HepG2 (cell line): ENCODE measurements around the gene ELF1.

Experiments
- ARNT2 ChIP-seq: sonication (generic); formaldehyde crosslinking; IDR thresholded peaks from 2 replicates; pipeline ENCODE4 v1.8.0; 2022; ENCODE audit warnings: mild to moderate bottlenecking, low read depth, missing genetic modification reagents, moderate library complexity
- CHD2 ChIP-seq: IDR thresholded peaks from 2 replicates; pipeline ENCODE4 v1.6.1; 2011; ENCODE audit warnings: low read depth, low read length, improper control_type of control experiment
- EZH2 ChIP-seq: conservative IDR thresholded peaks from 2 replicates; pipeline ENCODE4 v1.6.1; 2012; ENCODE audit warnings: mild to moderate bottlenecking, low read depth, low read length, moderate library complexity
- MXI1 ChIP-seq: IDR thresholded peaks from 3 replicates; pipeline ENCODE4 v1.6.1; 2012; ENCODE audit warnings: low read depth, low read length, inconsistent platforms, borderline replicate concordance
- NCOR1 ChIP-seq: fragments of 200-600 bp; sonication (generic); IDR thresholded peaks from 2 replicates; pipeline ENCODE4 v1.7.0; 2017; ENCODE audit warnings: antibody characterized with exemption, low read length, borderline replicate concordance
- RAD21 ChIP-seq: fragments of 450-650 bp; formaldehyde crosslinking; IDR thresholded peaks from 2 replicates; pipeline ENCODE4 v1.5.0; 2020; ENCODE audit warnings: mild to moderate bottlenecking
- SOX13 ChIP-seq, 3 experiments: fragments of 450-650 bp in 1 of 3; sonication (generic) in 1 of 3; formaldehyde crosslinking in 1 of 3; IDR thresholded peaks in 2 of 3; conservative IDR thresholded peaks in 1 of 3; 2 replicates each; pipeline versions ENCODE4 v1.5.0 to v1.6.1; 2016 to 2020; ENCODE audit warnings: antibody characterized with exemption in 1 of 3, mild to moderate bottlenecking in 1 of 3, missing compliant biosample characterization in 1 of 3, missing genetic modification reagents in 1 of 3, moderate library complexity in 1 of 3
- TBL1XR1 ChIP-seq: fragments of 150-350 bp; IDR thresholded peaks from 2 replicates; pipeline ENCODE4 v1.6.1; 2014; ENCODE audit warnings: borderline replicate concordance, low read length; ENCODE audit not compliant: partially characterized antibody
- TCF12 ChIP-seq, 2 experiments: fragments of 450-650 bp in 1 of 2; sonication (generic) in 1 of 2; formaldehyde crosslinking in 1 of 2; IDR thresholded peaks; 2 replicates each; pipeline versions ENCODE4 v1.6.1 to v1.8.0; 2017 to 2022; ENCODE audit warnings: antibody characterized with exemption in 1 of 2, mild to moderate bottlenecking in 1 of 2, missing genetic modification reagents in 1 of 2, moderate library complexity in 1 of 2
- ZIK1 ChIP-seq: sonication (generic); formaldehyde crosslinking; IDR thresholded peaks from 2 replicates; pipeline ENCODE4 v1.5.0; 2020; ENCODE audit warnings: mild to moderate bottlenecking, low read depth, missing genetic modification reagents, borderline replicate concordance
- ZNF224 ChIP-seq: sonication (generic); formaldehyde crosslinking; IDR thresholded peaks from 2 replicates; pipeline ENCODE4 v1.5.0; 2020; ENCODE audit warnings: mild to moderate bottlenecking, missing genetic modification reagents
- TF ChIP-seq, protein P1 (sequence below): sonication (generic); formaldehyde crosslinking; IDR thresholded peaks from 2 replicates; pipeline ENCODE4 v1.4.0; 2020; ENCODE audit warnings: missing genetic modification reagents
- TF ChIP-seq, protein P2 (sequence below): sonication (generic); formaldehyde crosslinking; IDR thresholded peaks from 2 replicates; pipeline ENCODE4 v1.5.0; 2020; ENCODE audit warnings: mild to moderate bottlenecking, missing genetic modification reagents, moderate library complexity
- TF ChIP-seq, protein P3 (sequence below): sonication (generic); formaldehyde crosslinking; IDR thresholded peaks from 2 replicates; pipeline ENCODE4 v1.8.0; 2022; ENCODE audit warnings: mild to moderate bottlenecking, missing genetic modification reagents, moderate library complexity

DNA sequence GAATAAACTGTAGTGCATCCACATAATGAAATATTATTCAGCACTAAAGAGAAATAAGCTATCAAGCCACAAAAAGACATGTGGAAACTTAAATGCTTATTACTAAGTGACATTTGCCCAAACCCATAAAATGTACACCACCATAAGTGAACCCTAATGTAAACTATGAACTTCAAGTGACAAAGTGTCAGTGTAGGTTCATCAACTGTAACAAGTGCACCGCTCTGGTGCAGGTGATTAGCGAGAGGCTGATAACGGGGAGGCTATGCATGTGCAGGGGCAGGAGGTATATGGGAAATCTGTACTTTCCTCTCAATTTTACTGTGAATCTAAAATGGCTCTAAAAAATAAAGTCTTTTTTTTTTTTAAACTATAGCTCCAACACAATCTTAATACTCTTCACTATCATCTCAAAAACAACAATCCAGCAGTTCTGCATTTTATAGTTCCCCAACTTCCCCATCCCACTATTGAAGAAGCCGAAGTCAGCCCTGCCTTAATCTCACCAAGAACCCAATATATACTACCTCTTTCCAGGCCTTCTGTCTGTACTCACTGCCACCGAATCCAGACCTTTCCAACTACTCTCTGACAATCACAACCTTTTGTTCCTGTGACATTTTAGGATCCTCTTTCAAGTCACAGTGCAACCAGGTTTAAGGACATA, 22.6 kb downstream of the ELF1 start:
- TF ChIP-seq, protein P1, sequence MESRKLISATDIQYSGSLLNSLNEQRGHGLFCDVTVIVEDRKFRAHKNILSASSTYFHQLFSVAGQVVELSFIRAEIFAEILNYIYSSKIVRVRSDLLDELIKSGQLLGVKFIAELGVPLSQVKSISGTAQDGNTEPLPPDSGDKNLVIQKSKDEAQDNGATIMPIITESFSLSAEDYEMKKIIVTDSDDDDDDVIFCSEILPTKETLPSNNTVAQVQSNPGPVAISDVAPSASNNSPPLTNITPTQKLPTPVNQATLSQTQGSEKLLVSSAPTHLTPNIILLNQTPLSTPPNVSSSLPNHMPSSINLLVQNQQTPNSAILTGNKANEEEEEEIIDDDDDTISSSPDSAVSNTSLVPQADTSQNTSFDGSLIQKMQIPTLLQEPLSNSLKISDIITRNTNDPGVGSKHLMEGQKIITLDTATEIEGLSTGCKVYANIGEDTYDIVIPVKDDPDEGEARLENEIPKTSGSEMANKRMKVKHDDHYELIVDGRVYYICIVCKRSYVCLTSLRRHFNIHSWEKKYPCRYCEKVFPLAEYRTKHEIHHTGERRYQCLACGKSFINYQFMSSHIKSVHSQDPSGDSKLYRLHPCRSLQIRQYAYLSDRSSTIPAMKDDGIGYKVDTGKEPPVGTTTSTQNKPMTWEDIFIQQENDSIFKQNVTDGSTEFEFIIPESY (CRISPR knock-in tag), result no peak
- TF ChIP-seq MXI1 (no peak), RAD21 (CRISPR knock-in tag) (no peak), ZNF224 (CRISPR knock-in tag) (no peak), ZIK1 (CRISPR knock-in tag) (no peak), EZH2 (no peak), CHD2 (no peak), TCF12 (IDR thresholded peaks at IDR 0.05) (no peak), TCF12 (CRISPR knock-in tag; IDR thresholded peaks at IDR 0.05) (no peak), TBL1XR1 (no peak), SOX13 (IDR thresholded peaks at IDR 0.05) (no peak), SOX13 (CRISPR knock-in tag; conservative IDR thresholded peaks at IDR 0.05 in 1 of 2, IDR thresholded peaks at IDR 0.05 in 1 of 2) (no peak), NCOR1 (no peak), ARNT2 (no peak)
- TF ChIP-seq, protein P2, sequence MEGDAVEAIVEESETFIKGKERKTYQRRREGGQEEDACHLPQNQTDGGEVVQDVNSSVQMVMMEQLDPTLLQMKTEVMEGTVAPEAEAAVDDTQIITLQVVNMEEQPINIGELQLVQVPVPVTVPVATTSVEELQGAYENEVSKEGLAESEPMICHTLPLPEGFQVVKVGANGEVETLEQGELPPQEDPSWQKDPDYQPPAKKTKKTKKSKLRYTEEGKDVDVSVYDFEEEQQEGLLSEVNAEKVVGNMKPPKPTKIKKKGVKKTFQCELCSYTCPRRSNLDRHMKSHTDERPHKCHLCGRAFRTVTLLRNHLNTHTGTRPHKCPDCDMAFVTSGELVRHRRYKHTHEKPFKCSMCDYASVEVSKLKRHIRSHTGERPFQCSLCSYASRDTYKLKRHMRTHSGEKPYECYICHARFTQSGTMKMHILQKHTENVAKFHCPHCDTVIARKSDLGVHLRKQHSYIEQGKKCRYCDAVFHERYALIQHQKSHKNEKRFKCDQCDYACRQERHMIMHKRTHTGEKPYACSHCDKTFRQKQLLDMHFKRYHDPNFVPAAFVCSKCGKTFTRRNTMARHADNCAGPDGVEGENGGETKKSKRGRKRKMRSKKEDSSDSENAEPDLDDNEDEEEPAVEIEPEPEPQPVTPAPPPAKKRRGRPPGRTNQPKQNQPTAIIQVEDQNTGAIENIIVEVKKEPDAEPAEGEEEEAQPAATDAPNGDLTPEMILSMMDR (CRISPR knock-in tag), result no peak
- TF ChIP-seq, protein P3, sequence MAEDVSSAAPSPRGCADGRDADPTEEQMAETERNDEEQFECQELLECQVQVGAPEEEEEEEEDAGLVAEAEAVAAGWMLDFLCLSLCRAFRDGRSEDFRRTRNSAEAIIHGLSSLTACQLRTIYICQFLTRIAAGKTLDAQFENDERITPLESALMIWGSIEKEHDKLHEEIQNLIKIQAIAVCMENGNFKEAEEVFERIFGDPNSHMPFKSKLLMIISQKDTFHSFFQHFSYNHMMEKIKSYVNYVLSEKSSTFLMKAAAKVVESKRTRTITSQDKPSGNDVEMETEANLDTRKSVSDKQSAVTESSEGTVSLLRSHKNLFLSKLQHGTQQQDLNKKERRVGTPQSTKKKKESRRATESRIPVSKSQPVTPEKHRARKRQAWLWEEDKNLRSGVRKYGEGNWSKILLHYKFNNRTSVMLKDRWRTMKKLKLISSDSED (CRISPR knock-in tag), result no peak
